ENCODE measurements around the gene ATXN2. TPM values are rescaled to one million over a fixed set of nuclear protein-coding genes. Genes with fewer than 3 reads are reported as not detected.
A peak's percentile ranks its signal among the peaks of the same experiment; 100 is the strongest.

Gene ATXN2
- total RNA-seq, 1 experiment from 2014 or later, result 56.3 TPM

- no peak for TF ChIP-seq ZNF263 (CRISPR knock-in tag; IDR thresholded peaks at IDR 0.05; ENCODE audit: low read depth)
- TF ChIP-seq, protein P1, sequence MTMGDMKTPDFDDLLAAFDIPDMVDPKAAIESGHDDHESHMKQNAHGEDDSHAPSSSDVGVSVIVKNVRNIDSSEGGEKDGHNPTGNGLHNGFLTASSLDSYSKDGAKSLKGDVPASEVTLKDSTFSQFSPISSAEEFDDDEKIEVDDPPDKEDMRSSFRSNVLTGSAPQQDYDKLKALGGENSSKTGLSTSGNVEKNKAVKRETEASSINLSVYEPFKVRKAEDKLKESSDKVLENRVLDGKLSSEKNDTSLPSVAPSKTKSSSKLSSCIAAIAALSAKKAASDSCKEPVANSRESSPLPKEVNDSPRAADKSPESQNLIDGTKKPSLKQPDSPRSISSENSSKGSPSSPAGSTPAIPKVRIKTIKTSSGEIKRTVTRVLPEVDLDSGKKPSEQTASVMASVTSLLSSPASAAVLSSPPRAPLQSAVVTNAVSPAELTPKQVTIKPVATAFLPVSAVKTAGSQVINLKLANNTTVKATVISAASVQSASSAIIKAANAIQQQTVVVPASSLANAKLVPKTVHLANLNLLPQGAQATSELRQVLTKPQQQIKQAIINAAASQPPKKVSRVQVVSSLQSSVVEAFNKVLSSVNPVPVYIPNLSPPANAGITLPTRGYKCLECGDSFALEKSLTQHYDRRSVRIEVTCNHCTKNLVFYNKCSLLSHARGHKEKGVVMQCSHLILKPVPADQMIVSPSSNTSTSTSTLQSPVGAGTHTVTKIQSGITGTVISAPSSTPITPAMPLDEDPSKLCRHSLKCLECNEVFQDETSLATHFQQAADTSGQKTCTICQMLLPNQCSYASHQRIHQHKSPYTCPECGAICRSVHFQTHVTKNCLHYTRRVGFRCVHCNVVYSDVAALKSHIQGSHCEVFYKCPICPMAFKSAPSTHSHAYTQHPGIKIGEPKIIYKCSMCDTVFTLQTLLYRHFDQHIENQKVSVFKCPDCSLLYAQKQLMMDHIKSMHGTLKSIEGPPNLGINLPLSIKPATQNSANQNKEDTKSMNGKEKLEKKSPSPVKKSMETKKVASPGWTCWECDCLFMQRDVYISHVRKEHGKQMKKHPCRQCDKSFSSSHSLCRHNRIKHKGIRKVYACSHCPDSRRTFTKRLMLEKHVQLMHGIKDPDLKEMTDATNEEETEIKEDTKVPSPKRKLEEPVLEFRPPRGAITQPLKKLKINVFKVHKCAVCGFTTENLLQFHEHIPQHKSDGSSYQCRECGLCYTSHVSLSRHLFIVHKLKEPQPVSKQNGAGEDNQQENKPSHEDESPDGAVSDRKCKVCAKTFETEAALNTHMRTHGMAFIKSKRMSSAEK (CRISPR knock-in tag; IDR thresholded peaks at IDR 0.05; ENCODE audit: borderline replicate concordance), result no peak
- TF ChIP-seq, protein P2, sequence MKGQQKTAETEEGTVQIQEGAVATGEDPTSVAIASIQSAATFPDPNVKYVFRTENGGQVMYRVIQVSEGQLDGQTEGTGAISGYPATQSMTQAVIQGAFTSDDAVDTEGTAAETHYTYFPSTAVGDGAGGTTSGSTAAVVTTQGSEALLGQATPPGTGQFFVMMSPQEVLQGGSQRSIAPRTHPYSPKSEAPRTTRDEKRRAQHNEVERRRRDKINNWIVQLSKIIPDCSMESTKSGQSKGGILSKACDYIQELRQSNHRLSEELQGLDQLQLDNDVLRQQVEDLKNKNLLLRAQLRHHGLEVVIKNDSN (CRISPR knock-in tag; IDR thresholded peaks at IDR 0.05), result no peak
- no peak for TF ChIP-seq FOXK1 (CRISPR knock-in tag; IDR thresholded peaks at IDR 0.05)
- TF ChIP-seq RELA (CRISPR knock-in tag; IDR thresholded peaks at IDR 0.05; ENCODE audit: borderline replicate concordance), result no peak
- no peak for TF ChIP-seq ZNF512 (CRISPR knock-in tag; IDR thresholded peaks at IDR 0.05; ENCODE audit: borderline replicate concordance)
- no peak for TF ChIP-seq ZNF232 (CRISPR knock-in tag; IDR thresholded peaks at IDR 0.05)
- TF ChIP-seq TEAD1 (CRISPR knock-in tag; IDR thresholded peaks at IDR 0.05), result 0 out of 2 replicates have a peak, but pooled peaks have one; percentile 22
- TF ChIP-seq SOX15 (CRISPR knock-in tag; IDR thresholded peaks at IDR 0.05), result no peak
- no peak for TF ChIP-seq RORB (CRISPR knock-in tag; IDR thresholded peaks at IDR 0.05)
- TF ChIP-seq NFATC4 (CRISPR knock-in tag; IDR thresholded peaks at IDR 0.05), result no peak
- no peak for TF ChIP-seq ZNF416 (CRISPR knock-in tag; IDR thresholded peaks at IDR 0.05)
- no peak for TF ChIP-seq AR (CRISPR knock-in tag; IDR thresholded peaks at IDR 0.05)
- TF ChIP-seq ZNF423 (CRISPR knock-in tag; IDR thresholded peaks at IDR 0.05), result peak; percentile 81
- TF ChIP-seq KAT7 (CRISPR knock-in tag; IDR thresholded peaks at IDR 0.05; ENCODE audit: borderline replicate concordance), result no peak
- no peaks in the 10 kb centered on the region for H3K9me3 Mint-ChIP-seq
- CTCF ChIA-PET, result interaction anchor here (1.0 to 3.5 kb wide), 3 partner anchors 13 to 41 kb away, joined by 8 to 48 read pairs (median 8); no protein-coding TSS in a partner anchor
- POLR2A ChIA-PET, result no interaction called here
- peaks cover 70% of the 10 kb centered on the region for H3K4me1 Mint-ChIP-seq
- 0 out of 2 replicates have a peak overlapping the region, but pooled peaks have one; percentile 36 for H3K27ac Mint-ChIP-seq
- no peaks in the 10 kb centered on the region for H3K36me3 Mint-ChIP-seq
- ATAC-seq (no peak), DNase-seq (ENCODE audit: low spot score) (no peak)
- no peak overlapping the region for H3K4me3 Mint-ChIP-seq
- no peaks in the 10 kb centered on the region for H3K27me3 Mint-ChIP-seq (ENCODE audit: low read depth)
Measured at GRCh38 chr12:111409780-111410430, 189.2 kb downstream of the ATXN2 start.

DNA sequence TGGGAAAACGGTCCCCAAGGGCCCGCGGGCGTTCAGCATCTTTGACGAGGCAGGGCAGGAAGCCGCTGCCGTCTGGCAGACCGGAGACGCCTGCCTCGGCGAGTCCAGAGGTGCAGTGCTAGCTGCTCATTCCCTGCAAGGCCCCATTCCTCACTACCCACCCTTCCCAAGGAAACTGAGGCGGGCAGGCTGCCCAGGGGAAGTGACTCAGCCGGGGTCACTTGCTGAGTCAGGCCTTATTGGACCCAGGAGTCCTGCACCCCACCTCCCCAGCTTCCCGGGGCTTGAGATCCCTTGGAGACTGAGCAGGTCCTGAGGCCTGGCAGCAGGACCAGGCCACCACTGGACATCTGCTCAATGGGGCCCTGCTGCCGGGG, 189.7 kb downstream of the ATXN2 start:
- no peak for ATAC-seq
- H3K27me3 Mint-ChIP-seq (ENCODE audit: low read depth), result 0 out of 2 replicates have a peak, but pooled peaks cover under 1% of the 10 kb centered on the region
- CTCF ChIA-PET, result interaction anchor here (0.5 to 3.5 kb wide), 4 partner anchors 12 to 251 kb away, joined by 3 to 48 read pairs (median 7); no protein-coding TSS in a partner anchor

More for the DNA sequence above, 189.7 kb downstream of the ATXN2 start:
- DNase-seq (ENCODE audit: low spot score), result no peak
- H3K27ac Mint-ChIP-seq, result no peak overlapping the region
- no peaks in the 10 kb centered on the region for H3K36me3 Mint-ChIP-seq
- H3K9me3 Mint-ChIP-seq, result no peaks in the 10 kb centered on the region
- TF ChIP-seq CBFB (CRISPR knock-in tag; IDR thresholded peaks at IDR 0.05; ENCODE audit: low read depth), result no peak
- TF ChIP-seq, protein P3, sequence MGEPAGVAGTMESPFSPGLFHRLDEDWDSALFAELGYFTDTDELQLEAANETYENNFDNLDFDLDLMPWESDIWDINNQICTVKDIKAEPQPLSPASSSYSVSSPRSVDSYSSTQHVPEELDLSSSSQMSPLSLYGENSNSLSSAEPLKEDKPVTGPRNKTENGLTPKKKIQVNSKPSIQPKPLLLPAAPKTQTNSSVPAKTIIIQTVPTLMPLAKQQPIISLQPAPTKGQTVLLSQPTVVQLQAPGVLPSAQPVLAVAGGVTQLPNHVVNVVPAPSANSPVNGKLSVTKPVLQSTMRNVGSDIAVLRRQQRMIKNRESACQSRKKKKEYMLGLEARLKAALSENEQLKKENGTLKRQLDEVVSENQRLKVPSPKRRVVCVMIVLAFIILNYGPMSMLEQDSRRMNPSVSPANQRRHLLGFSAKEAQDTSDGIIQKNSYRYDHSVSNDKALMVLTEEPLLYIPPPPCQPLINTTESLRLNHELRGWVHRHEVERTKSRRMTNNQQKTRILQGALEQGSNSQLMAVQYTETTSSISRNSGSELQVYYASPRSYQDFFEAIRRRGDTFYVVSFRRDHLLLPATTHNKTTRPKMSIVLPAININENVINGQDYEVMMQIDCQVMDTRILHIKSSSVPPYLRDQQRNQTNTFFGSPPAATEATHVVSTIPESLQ (CRISPR knock-in tag; IDR thresholded peaks at IDR 0.05), result no peak
- TF ChIP-seq NR3C1 (CRISPR knock-in tag; conservative IDR thresholded peaks at IDR 0.05; ENCODE audit: low read depth), result no peak
- no peak for TF ChIP-seq SMAD3 (CRISPR knock-in tag; IDR thresholded peaks at IDR 0.05; ENCODE audit: borderline replicate concordance)
- TF ChIP-seq, protein P4, sequence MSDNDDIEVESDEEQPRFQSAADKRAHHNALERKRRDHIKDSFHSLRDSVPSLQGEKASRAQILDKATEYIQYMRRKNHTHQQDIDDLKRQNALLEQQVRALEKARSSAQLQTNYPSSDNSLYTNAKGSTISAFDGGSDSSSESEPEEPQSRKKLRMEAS (CRISPR knock-in tag; IDR thresholded peaks at IDR 0.05), result no peak
- TF ChIP-seq E2F5 (CRISPR knock-in tag; IDR thresholded peaks at IDR 0.05), result no peak
- no peak overlapping the region for H3K4me3 Mint-ChIP-seq
- POLR2A ChIA-PET, result interaction anchor here (1.1 kb wide), 1 partner anchor 36 kb away, joined by 3 read pairs; no protein-coding TSS in a partner anchor
- peaks cover 69% of the 10 kb centered on the region for H3K4me1 Mint-ChIP-seq

All from WTC11 (cell line).